Peyer's patch (tissue), 4 donors: Measurements from ENCODE around the gene PHF2. TPM values are rescaled to one million over a fixed set of nuclear protein-coding genes. Genes with fewer than 3 reads are reported as not detected.
A peak's percentile ranks its signal among the peaks of the same experiment; 100 is the strongest.

Source experiments
- DNase-seq, 3 donors: peaks; one replicate each; pipeline ENCODE4 v3.0.0-alpha.2; 2017 to 2019
- H3K27ac ChIP-seq, 4 donors: fragments of 200-600 bp; sonication (generic); one replicate each; pipeline ENCODE4 v1.5.1; 2016 to 2019
- H3K27me3 ChIP-seq, 2 donors: fragments of 200-600 bp; sonication (generic); one replicate each; pipeline ENCODE4 v1.5.1; 2019
- H3K36me3 ChIP-seq, 3 donors: fragments of 200-600 bp; sonication (generic); one replicate each; pipeline ENCODE4 v1.5.1; 2016 to 2019
- H3K4me1 ChIP-seq, 4 donors: fragments of 200-600 bp; sonication (generic); one replicate each; pipeline ENCODE4 v1.5.1; 2016 to 2019
- H3K4me3 ChIP-seq, 4 donors: fragments of 200-600 bp; sonication (generic); 1 replicate in 3 of 4; 2 replicates in 1 of 4; pipeline ENCODE4 v1.5.1; 2016 to 2019; ENCODE audit warnings: mild to moderate bottlenecking in 1 of 4
- H3K9me3 ChIP-seq, 4 donors: fragments of 200-600 bp; sonication (generic); one replicate each; pipeline ENCODE4 v1.5.1; 2016 to 2019; ENCODE audit warnings: mild to moderate bottlenecking in 1 of 4
- POLR2A ChIP-seq, 2 donors: fragments of 450-650 bp; IDR thresholded peaks; one replicate each; pipeline ENCODE4 v1.5.1; 2017; ENCODE audit warnings: antibody characterized with exemption in 2 of 2, mild to moderate bottlenecking in 2 of 2, moderate library complexity in 2 of 2
- total RNA-seq, 4 donors: library from RNA; depleted of rRNA; stranded (reverse); fragments of >200 nt; gene quantifications; one replicate each; pipeline ENCODE4 v1.1.0, GENCODE V29; 2016
- TF ChIP-seq, protein P1 (sequence below), 6 experiments: fragments of 450-650 bp in 4 of 6; fragments of 200-600 bp in 2 of 6; sonication (generic) in 1 of 6; IDR thresholded peaks; one replicate each; pipeline ENCODE4 v1.5.1; 2017 to 2019; ENCODE audit warnings: antibody characterized with exemption in 6 of 6, mild to moderate bottlenecking in 3 of 6, moderate library complexity in 1 of 6

PHF2 gene
- total RNA-seq, 4 donors from 2014 or later: 12.3 to 26.4 (median 19.5) TPM

DNA sequence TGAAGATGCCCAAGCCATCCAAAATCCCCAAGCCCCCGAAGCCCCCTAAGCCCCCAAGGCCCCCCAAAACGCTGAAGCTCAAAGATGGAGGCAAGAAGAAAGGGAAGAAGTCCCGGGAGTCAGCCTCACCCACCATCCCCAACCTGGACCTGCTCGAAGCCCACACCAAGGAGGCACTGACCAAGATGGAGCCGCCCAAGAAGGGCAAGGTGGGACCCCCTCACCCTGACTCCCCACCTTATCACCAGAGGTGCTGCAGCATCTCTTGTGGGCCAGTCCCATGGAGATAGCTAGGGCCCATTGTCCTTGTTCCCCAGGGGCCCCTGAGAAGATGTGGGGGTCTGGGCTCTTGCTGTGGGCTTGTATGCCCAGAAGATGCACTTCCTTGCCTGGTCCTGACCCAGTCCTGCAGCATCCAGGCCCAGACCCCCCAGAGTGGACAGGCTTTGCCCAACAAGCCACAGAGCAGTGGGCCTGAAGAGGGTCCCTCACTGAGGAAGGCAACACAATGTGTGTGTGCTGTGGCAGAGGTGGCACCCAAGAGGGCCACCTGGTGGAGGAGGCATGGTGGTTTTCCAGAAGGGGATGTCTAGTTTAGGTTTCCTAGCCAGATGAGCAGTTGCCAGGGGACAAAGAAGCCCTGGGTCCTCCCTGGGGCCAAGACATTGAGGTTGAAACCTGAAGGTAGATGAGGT is 84.1 kb downstream of the PHF2 start:
- Histone ChIP-seq H3K36me3 (peaks cover 0 to 80% (median 0%) of the 10 kb centered on the region in 3 donors), H3K9me3 (no peaks in the 10 kb centered on the region), H3K27me3 (no peaks in the 10 kb centered on the region), H3K27ac (no peak overlapping the region), H3K4me3 (no peak overlapping the region), H3K4me1 (no peaks in the 10 kb centered on the region)
- peak in 2 of 3 donors; percentile 18 to 41 for DNase-seq
- TF ChIP-seq POLR2A (IDR thresholded peaks at IDR 0.05): no peak
- TF ChIP-seq, protein P1, sequence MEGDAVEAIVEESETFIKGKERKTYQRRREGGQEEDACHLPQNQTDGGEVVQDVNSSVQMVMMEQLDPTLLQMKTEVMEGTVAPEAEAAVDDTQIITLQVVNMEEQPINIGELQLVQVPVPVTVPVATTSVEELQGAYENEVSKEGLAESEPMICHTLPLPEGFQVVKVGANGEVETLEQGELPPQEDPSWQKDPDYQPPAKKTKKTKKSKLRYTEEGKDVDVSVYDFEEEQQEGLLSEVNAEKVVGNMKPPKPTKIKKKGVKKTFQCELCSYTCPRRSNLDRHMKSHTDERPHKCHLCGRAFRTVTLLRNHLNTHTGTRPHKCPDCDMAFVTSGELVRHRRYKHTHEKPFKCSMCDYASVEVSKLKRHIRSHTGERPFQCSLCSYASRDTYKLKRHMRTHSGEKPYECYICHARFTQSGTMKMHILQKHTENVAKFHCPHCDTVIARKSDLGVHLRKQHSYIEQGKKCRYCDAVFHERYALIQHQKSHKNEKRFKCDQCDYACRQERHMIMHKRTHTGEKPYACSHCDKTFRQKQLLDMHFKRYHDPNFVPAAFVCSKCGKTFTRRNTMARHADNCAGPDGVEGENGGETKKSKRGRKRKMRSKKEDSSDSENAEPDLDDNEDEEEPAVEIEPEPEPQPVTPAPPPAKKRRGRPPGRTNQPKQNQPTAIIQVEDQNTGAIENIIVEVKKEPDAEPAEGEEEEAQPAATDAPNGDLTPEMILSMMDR (IDR thresholded peaks at IDR 0.05): no peak

DNA sequence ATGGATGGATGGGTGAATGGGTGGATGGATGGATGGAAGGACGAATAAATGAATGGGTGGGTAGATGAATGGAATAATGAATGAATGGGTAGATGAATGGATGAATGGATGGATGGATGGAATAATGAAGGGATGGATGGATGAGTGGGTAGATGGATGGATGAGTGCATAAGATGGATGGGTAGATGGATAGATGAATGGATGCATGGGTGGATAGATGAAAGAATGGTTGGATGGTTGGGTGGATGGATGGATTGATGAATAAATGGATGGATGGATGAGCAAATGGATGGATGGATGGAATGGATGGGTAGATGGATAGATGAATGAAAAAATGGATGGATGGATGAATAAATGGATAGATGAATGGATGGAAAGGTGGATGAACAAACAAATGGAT is 85.2 kb downstream of the PHF2 start:
- TF ChIP-seq, protein P1 (IDR thresholded peaks at IDR 0.05): no peak
- TF ChIP-seq POLR2A (IDR thresholded peaks at IDR 0.05): no peak
- H3K4me3 ChIP-seq: no peak overlapping the region
- no peaks in the 10 kb centered on the region for H3K9me3 ChIP-seq
- H3K27me3 ChIP-seq: no peaks in the 10 kb centered on the region
- H3K36me3 ChIP-seq: peaks cover 0 to 78% (median 0%) of the 10 kb centered on the region in 3 donors
- DNase-seq: no peak
- H3K4me1 ChIP-seq: no peaks in the 10 kb centered on the region
- H3K27ac ChIP-seq: no peak overlapping the region

DNA sequence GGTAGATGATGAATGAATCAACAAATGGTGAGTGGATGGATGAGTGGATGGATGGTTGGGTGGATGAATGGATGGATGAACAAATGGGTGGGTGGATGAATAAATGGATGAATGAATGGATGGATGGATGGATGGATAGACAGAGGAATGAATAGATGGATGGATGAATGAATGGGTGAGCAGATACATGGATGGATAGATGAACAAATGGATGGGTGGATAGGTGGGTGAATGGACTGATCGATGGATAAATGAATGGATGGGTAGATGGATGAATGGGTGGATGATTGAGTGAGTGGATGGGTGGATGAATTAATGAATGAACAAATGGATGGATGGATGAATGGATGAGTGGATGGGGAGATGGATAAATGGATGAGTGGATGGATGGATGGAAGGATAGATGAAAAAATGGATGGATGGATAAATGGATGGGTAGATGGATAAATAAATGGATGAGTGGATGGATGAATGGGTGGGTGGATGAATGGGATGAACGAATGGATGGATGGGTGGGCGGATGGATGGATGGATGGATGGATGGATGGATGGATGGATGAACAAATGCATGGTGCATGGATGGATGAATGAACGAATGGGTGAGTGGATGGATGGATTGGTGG is 85.7 kb downstream of the PHF2 start:
- Histone ChIP-seq H3K4me3 (no peak overlapping the region), H3K4me1 (no peaks in the 10 kb centered on the region), H3K27me3 (no peaks in the 10 kb centered on the region), H3K27ac (no peak overlapping the region), H3K36me3 (peaks cover 0 to 76% (median 0%) of the 10 kb centered on the region in 3 donors), H3K9me3 (no peaks in the 10 kb centered on the region)
- no peak for DNase-seq
- TF ChIP-seq POLR2A (IDR thresholded peaks at IDR 0.05): no peak
- TF ChIP-seq, protein P1 (IDR thresholded peaks at IDR 0.05): no peak

DNA sequence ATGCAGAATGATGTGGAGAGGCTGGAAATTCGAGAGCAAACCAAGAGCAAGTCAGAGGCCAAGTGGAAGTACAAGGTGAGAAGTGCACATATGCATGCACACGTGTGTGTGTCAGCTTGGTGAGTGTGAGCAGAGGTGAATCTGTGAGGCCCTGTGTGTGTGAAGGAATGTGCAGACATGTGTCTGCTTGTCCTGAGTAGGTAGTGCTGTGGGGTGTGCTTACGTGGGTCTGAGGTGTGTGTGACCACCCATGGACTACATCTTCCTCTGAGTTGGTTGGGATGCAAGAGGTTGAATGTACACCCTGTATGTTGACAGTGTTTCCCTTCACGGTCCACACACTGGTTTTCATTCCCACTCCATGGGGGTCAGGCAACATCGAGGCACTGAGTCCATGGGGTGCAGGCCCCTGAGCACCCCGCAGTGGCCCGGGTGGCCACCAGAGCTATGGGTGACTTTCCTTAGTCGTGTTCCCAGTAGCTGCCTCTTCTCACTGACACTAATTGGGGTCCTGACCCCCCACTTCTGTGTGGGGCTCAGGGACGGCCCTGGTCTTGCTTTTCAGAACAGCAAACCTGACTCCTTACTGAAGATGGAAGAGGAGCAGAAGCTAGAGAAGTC is 86.7 kb downstream of the PHF2 start:
- no peak for TF ChIP-seq POLR2A (IDR thresholded peaks at IDR 0.05)
- TF ChIP-seq, protein P1 (IDR thresholded peaks at IDR 0.05): no peak
- H3K27ac ChIP-seq: no peak overlapping the region
- peaks cover 0 to 76% (median 0%) of the 10 kb centered on the region in 3 donors for H3K36me3 ChIP-seq
- DNase-seq: peak in 1 of 3 donors; percentile 22
- H3K27me3 ChIP-seq: no peaks in the 10 kb centered on the region
- H3K4me3 ChIP-seq: no peak overlapping the region
- H3K9me3 ChIP-seq: no peaks in the 10 kb centered on the region
- no peaks in the 10 kb centered on the region for H3K4me1 ChIP-seq

DNA sequence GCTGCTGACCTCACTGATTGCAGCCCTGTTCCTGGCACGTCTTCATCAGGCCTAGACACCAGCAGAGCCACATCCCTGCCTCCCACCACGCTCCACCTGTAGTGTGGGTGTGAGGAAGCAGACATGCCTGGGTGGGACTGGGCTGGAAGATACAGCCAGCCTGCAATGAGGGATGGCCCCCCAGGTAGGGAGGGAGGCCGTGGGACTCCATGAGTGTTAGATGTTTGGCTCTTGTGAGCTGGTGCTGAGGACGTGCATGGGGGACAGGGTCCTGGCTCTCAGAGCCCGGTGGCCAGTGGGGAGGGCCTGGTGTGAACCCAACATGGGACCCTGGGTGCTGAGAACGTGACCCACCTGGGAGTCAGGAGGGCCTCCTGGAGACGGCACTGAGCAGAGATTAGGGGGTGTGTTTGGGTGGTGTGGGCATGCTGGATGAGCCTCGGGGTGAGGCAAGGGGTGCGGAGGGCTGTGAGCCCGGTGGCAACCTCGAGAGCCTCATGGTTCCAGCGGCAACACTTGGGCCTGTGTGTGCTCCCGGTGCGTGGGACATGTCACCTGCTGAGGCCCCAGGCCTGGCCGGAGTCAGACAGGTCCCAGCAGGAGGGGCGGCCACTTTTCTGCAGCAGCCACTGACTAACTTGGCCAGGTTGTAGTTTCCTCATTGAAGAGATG is 87.6 kb downstream of the PHF2 start:
- DNase-seq: peak in 2 of 3 donors; percentile 34 to 41
- Histone ChIP-seq H3K27ac (no peak overlapping the region), H3K4me1 (no peaks in the 10 kb centered on the region), H3K9me3 (no peaks in the 10 kb centered on the region), H3K36me3 (peaks cover 0 to 67% (median 0%) of the 10 kb centered on the region in 3 donors), H3K27me3 (no peaks in the 10 kb centered on the region), H3K4me3 (no peak overlapping the region)
- TF ChIP-seq POLR2A (IDR thresholded peaks at IDR 0.05): no peak
- TF ChIP-seq, protein P1 (IDR thresholded peaks at IDR 0.05): no peak
